Measurements from ENCODE around the gene S100A11.
A peak's percentile ranks its signal among the peaks of the same experiment; 100 is the strongest.

The S100A11 gene

DNA sequence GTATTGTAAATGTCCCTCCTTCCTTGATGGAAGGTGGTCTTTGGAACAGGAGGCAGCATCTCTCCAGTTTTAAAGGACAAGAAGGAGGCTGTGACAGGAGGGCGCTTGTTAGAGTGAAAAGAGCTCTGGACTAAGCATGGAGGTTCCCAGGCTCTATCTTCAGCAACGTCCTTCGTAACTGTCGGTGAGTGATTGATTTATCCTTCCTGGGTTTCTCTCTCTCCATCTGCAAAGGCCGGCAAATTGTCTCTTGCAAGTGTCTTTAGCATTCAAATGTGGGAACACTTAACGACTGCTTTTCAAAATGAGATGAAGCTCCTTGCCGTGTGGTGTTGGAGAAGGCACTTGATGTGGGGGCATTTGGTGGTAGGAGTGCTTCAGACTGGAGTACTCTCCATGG is 15.2 kb downstream of the S100A11 start:
- H3K4me3 ChIP-seq (ENCODE audit: low read depth, low read length), result no peak overlapping the region
- no peak for DNase-seq (ENCODE audit: low read depth)
- no peak for TF ChIP-seq CTCF (IDR thresholded peaks at IDR 0.05; ENCODE audit: control insufficient read depth, extremely low read depth, insufficient read depth)

GRCh38 chr1:152020849-152021248 is 16.0 kb downstream of the S100A11 start:
- TF ChIP-seq CTCF (IDR thresholded peaks at IDR 0.05; ENCODE audit: control insufficient read depth, extremely low read depth, insufficient read depth), result no peak
- no peak for DNase-seq (ENCODE audit: low read depth)
- no peak overlapping the region for H3K4me3 ChIP-seq (ENCODE audit: low read depth, low read length)

GRCh38 chr1:152018537-152018936 is 18.3 kb downstream of the S100A11 start:
- no peak overlapping the region for H3K4me3 ChIP-seq (ENCODE audit: low read depth, low read length)
- DNase-seq (ENCODE audit: low read depth), result no peak
- peak; percentile 24; the same call in 1 of the 2 replicates for TF ChIP-seq CTCF (IDR thresholded peaks at IDR 0.05; ENCODE audit: control insufficient read depth, extremely low read depth, insufficient read depth)

DNA sequence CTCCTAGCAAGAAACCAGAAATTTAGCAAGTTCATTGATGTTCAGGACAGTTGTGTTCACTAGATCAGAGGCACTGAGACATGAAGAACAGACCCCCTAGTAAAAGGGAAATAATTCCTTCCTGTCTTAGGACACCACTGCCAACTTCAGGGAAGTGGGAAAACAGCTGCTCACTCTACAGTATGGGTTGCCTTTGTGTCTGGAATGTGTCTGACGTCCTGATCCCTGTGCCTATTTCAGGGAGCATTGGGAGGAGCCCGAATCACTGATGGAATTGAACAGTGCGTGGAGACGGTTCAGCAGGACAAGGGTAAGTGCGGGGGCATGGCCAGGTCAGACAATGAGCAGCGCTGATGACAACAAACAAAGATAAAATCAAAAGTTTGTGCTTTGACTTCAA is 21.0 kb downstream of the S100A11 start:
- no peak overlapping the region for H3K4me3 ChIP-seq (ENCODE audit: low read depth, low read length)
- no peak for DNase-seq (ENCODE audit: low read depth)
- TF ChIP-seq CTCF (IDR thresholded peaks at IDR 0.05; ENCODE audit: control insufficient read depth, extremely low read depth, insufficient read depth), result no peak

GRCh38 chr1:152014943-152015342 is 21.9 kb downstream of the S100A11 start:
- no peak overlapping the region for H3K4me3 ChIP-seq (ENCODE audit: low read depth, low read length)
- TF ChIP-seq CTCF (IDR thresholded peaks at IDR 0.05; ENCODE audit: control insufficient read depth, extremely low read depth, insufficient read depth), result no peak
- no peak for DNase-seq (ENCODE audit: low read depth)

- TF ChIP-seq CTCF (IDR thresholded peaks at IDR 0.05; ENCODE audit: control insufficient read depth, extremely low read depth, insufficient read depth), result peak; percentile 84
- no peak overlapping the region for H3K4me3 ChIP-seq (ENCODE audit: low read depth, low read length)
- no peak for DNase-seq (ENCODE audit: low read depth)
These were observed 23.1 kb downstream of the S100A11 start for GRCh38 chr1:152013664-152014237.

DNA sequence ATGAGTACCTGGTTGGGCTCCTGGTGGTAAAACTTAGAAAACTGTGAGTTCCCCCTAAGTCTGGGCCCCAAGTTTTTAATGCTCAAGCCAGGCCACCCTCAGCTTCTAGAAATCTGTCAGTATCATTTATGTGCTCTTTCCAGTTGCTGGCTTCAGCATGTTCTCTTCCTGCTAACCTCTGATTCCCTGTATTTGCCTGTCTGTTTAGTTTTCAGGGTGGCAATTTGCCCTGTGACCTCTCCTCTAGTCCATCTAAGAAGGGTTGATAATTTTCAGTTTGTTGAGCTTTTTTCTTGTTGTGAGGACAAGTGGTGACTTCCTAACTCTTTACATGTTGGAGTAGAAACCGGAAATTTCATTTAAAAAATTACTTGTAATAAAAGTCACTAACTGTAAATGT is 27.1 kb downstream of the S100A11 start:
- H3K4me3 ChIP-seq (ENCODE audit: low read depth, low read length), result no peak overlapping the region
- DNase-seq (ENCODE audit: low read depth), result no peak
- no peak for TF ChIP-seq CTCF (IDR thresholded peaks at IDR 0.05; ENCODE audit: control insufficient read depth, extremely low read depth, insufficient read depth)
